Keratinocyte (primary cell): ENCODE results near the gene ITIH5.

Experiments used
- CTCF ChIP-seq, 3 experiments: IDR thresholded peaks in 1 of 3; conservative IDR thresholded peaks in 1 of 3; optimal IDR thresholded peaks in 1 of 3; 2 replicates in 2 of 3; 3 replicates in 1 of 3; pipeline versions ENCODE3 to v1.5.1; 2011; ENCODE audit warnings: low read length in 3 of 3, mild to moderate bottlenecking in 3 of 3, moderate library complexity in 2 of 3, control low read depth in 1 of 3, inconsistent platforms in 1 of 3; ENCODE audit not compliant: insufficient read depth in 2 of 3; ENCODE audit errors: extremely low read depth in 1 of 3
- EZH2 ChIP-seq: IDR thresholded peaks from one replicate; pipeline ENCODE4 v1.6.1; 2012; ENCODE audit warnings: inconsistent platforms, mild to moderate bottlenecking, low read length, moderate library complexity

- TF ChIP-seq CTCF (optimal IDR thresholded peaks at IDR 0.05 in 1 of 3, IDR thresholded peaks at IDR 0.05 in 1 of 3, conservative IDR thresholded peaks at IDR 0.05 in 1 of 3; ENCODE audit: extremely low read depth in 1 of 3, insufficient read depth in 2 of 3, low read length in 3 of 3) (no peak), EZH2 (no peak)
These were observed 24.2 kb downstream of the ITIH5 start for GRCh38 chr10:7642491-7643011.
